Adrenal gland (tissue), 5 donors: ENCODE measurements around the gene SPAG5.

ENCODE experiments used
- CTCF ChIP-seq, 6 experiments: fragments of 450-650 bp in 4 of 6; fragments of 200-600 bp in 2 of 6; sonication (generic) in 1 of 6; IDR thresholded peaks; 1 replicate in 5 of 6; 2 replicates in 1 of 6; pipeline versions ENCODE4 v1.5.1 to v1.8.0; 2016 to 2021; ENCODE audit warnings: antibody characterized with exemption in 6 of 6, mild to moderate bottlenecking in 2 of 6, moderate library complexity in 1 of 6
- POLR2A ChIP-seq, 2 donors: fragments of 450-650 bp; IDR thresholded peaks; one replicate each; pipeline ENCODE4 v1.6.1; 2017; ENCODE audit warnings: antibody characterized with exemption in 2 of 2, mild to moderate bottlenecking in 2 of 2, moderate library complexity in 1 of 2
- donor health status: DM: no; HTN: no; CAD: no.

GRCh38 chr17:28530250-28530649 lies 68.6 kb downstream of the SPAG5 start:
- TF ChIP-seq CTCF (IDR thresholded peaks at IDR 0.05) (no peak), POLR2A (IDR thresholded peaks at IDR 0.05) (no peak)
